ENCODE results near the gene RLN1. TPM values are rescaled to one million over a fixed set of nuclear protein-coding genes. Genes with fewer than 3 reads are reported as not detected.

The RLN1 gene
- total and polyA plus RNA-seq, 2 donors (not counting 1 experiment from before 2014, with no cell fraction given), result not detected

- H3K79me2 ChIP-seq (ENCODE audit: control insufficient read depth, insufficient read depth, low read length), result no peaks in the 10 kb centered on the region
- no peaks in the 10 kb centered on the region for H4K20me1 ChIP-seq (ENCODE audit: control insufficient read depth, extremely low read depth, insufficient read depth, low read length)
- DNase-seq (ENCODE audit: low read depth in 2 of 2), result no peak
- H3K9ac ChIP-seq (ENCODE audit: insufficient read depth, low read length), result no peak overlapping the region
- no peak overlapping the region for H3K4me2 ChIP-seq (ENCODE audit: extremely low read depth, insufficient read depth, low read length)
- no peak overlapping the region for H3K4me3 ChIP-seq (replicated peaks in 1 of 4; ENCODE audit: control extremely low read depth in 1 of 4, insufficient read depth in 1 of 4, low read depth in 3 of 4, low read length in 4 of 4)
- H3K27me3 ChIP-seq (ENCODE audit: control insufficient read depth, insufficient read depth, low read length), result no peaks in the 10 kb centered on the region
- no peaks in the 10 kb centered on the region for H3K36me3 ChIP-seq (ENCODE audit: control insufficient read depth, insufficient read depth, low read length)
- TF ChIP-seq EZH2 (IDR thresholded peaks at IDR 0.05; ENCODE audit: low read length, missing control alignments) (no peak), CTCF (conservative IDR thresholded peaks at IDR 0.05 in 1 of 2, IDR thresholded peaks at IDR 0.05 in 1 of 2; ENCODE audit: low read depth in 1 of 2, low read length in 2 of 2) (no peak)
- H2AFZ ChIP-seq (ENCODE audit: low read length), result no peak overlapping the region
- H3K27ac ChIP-seq (ENCODE audit: insufficient read depth, low read length), result no peak overlapping the region
- no peaks in the 10 kb centered on the region for H3K9me3 ChIP-seq (ENCODE audit: control insufficient read depth, insufficient read depth, low read depth, low read length)
- no peaks in the 10 kb centered on the region for H3K4me1 ChIP-seq (ENCODE audit: control insufficient read depth, extremely low read depth, insufficient read depth, low read length)
These were observed 53.4 kb downstream of the RLN1 start for GRCh38 chr9:5286262-5286661.

Other genes with a start within 250 kb of the RLN1 start
- not detected in 2 replicates for gene INSL6, start 154.2 kb downstream of the RLN1 start, total RNA-seq
- gene INSL6, start 154.2 kb downstream of the RLN1 start, polyA plus RNA-seq, result not detected in 2 replicates
- not detected in 2 replicates for gene INSL4, start 108.5 kb downstream of the RLN1 start, total RNA-seq
- not detected in 2 replicates for gene INSL4, start 108.5 kb downstream of the RLN1 start, polyA plus RNA-seq
- gene RLN2, start 35.2 kb downstream of the RLN1 start, total RNA-seq, result not detected in 2 replicates
- not detected in 2 replicates for gene RLN2, start 35.2 kb downstream of the RLN1 start, polyA plus RNA-seq
- gene PLGRKT, start 98.0 kb upstream of the RLN1 start, total RNA-seq, result 12.6 and 17.3 TPM in 2 replicates
- gene PLGRKT, start 98.0 kb upstream of the RLN1 start, polyA plus RNA-seq, result 21.6 and 22.8 TPM in 2 replicates
- 3.3 and 5.9 TPM in 2 replicates for gene CD274, start 110.7 kb upstream of the RLN1 start, total RNA-seq
- 3.1 and 4.8 TPM in 2 replicates for gene CD274, start 110.7 kb upstream of the RLN1 start, polyA plus RNA-seq
- 4.9 and 6.9 TPM in 2 replicates for gene PDCD1LG2, start 170.7 kb upstream of the RLN1 start, total RNA-seq
- gene PDCD1LG2, start 170.7 kb upstream of the RLN1 start, polyA plus RNA-seq, result 15.7 and 16.9 TPM in 2 replicates